ENCODE measurements around the gene PROK1. TPM values are rescaled to one million over a fixed set of nuclear protein-coding genes. Genes with fewer than 3 reads are reported as not detected.
"Not testable (repeated sequence)": the region's sequence is repeated elsewhere in the genome, so short reads cannot be mapped to it uniquely, and the experiment has no call there.

PROK1 gene
- total RNA-seq, 2 experiments from 2014 or later: not detected

DNA sequence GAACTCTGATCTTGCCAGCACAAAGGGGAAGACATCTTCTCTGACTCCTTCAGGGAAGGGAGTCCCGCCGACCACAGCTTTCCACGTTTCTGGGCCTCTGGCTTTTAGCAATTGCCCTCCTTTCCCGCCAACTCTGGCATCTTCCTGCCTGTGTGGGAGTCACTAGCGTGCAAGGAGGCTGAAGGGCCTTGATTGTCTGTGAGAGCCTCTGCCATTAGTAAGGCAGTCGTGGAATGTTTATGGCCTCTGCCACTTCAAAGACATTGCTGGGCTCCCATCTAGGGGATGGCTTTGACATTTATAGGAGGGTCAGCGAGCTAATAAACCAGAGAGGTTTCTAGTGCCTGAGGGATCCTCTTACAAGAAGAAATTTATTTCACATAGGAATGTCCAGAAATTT is 14.3 kb upstream of the PROK1 start:
- Mint-ChIP-seq H3K36me3 (ENCODE audit: low read depth) (no peaks in the 10 kb centered on the region), H3K4me3 (no peak overlapping the region), H3K27ac (no peak overlapping the region), H3K27me3 (peaks cover 21% of the 10 kb centered on the region), H3K4me1 (ENCODE audit: low read depth) (no peaks in the 10 kb centered on the region), H3K9me3 (no peaks in the 10 kb centered on the region)
- Histone ChIP-seq H3K4me1 (ENCODE audit: insufficient read depth, low read length) (no peaks in the 10 kb centered on the region), H3K36me3 (ENCODE audit: insufficient read depth, low read length) (no peaks in the 10 kb centered on the region), H3K27me3 (ENCODE audit: control insufficient read depth in 1 of 2, insufficient read depth in 2 of 2, low read length in 2 of 2) (peaks cover 0 to 3% of the 10 kb centered on the region in 2 experiments), H3K9me3 (ENCODE audit: control insufficient read depth in 1 of 2, insufficient read depth in 1 of 2, low read length in 2 of 2) (no peaks in the 10 kb centered on the region), H3K4me3 (ENCODE audit: low read length) (no peak overlapping the region), H3K27ac (ENCODE audit: low read depth in 1 of 2, low read length in 2 of 2) (no peak overlapping the region)
- intact Hi-C loops (cut with DNase I, micrococcal nuclease): no loop called here
- TF ChIP-seq, protein P1, sequence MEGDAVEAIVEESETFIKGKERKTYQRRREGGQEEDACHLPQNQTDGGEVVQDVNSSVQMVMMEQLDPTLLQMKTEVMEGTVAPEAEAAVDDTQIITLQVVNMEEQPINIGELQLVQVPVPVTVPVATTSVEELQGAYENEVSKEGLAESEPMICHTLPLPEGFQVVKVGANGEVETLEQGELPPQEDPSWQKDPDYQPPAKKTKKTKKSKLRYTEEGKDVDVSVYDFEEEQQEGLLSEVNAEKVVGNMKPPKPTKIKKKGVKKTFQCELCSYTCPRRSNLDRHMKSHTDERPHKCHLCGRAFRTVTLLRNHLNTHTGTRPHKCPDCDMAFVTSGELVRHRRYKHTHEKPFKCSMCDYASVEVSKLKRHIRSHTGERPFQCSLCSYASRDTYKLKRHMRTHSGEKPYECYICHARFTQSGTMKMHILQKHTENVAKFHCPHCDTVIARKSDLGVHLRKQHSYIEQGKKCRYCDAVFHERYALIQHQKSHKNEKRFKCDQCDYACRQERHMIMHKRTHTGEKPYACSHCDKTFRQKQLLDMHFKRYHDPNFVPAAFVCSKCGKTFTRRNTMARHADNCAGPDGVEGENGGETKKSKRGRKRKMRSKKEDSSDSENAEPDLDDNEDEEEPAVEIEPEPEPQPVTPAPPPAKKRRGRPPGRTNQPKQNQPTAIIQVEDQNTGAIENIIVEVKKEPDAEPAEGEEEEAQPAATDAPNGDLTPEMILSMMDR (IDR thresholded peaks at IDR 0.05): no peak
- no peak for ATAC-seq (ENCODE audit: poor library complexity)
- ChIA-PET POLR2A (no interaction called here), CTCF (no interaction called here)
- DNase-seq: no peak

DNA sequence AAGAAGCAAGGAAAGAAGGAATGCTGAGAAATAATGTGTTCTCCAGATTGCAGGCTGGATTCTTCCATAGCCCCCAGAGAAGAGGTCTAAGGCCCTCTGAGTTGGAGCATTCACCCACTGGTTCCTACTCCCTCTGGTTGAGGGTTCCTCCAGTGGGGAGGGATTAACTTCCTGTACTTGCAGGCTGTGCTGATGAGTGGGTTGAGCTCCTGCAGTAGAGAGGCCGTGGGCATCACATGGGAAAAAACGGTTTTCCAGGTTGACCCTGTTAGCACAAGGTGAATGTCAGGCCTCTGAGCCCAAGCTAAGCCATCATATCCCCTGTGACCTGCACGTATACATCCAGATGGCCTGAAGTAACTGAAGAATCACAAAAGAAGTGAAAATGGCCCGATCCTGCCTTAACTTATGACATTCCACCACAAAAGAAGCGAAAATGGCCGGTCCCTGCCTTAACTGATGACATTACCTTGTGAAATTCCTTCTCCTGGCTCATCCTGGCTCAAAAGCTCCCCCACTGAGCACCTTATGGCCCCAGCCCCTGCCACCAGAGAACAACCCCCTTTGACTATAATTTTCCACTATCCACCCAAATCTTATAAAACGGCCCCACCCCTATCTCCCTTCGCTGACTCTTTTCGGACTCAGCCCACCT is 13.2 kb upstream of the PROK1 start:
- H3K36me3 Mint-ChIP-seq (ENCODE audit: low read depth); ATAC-seq (ENCODE audit: poor library complexity); H3K4me3 Mint-ChIP-seq; H3K4me1 Mint-ChIP-seq (ENCODE audit: low read depth); H3K4me1 ChIP-seq (ENCODE audit: insufficient read depth, low read length); H3K9me3 Mint-ChIP-seq; intact Hi-C loops (cut with DNase I, micrococcal nuclease); H3K9me3 ChIP-seq (ENCODE audit: control insufficient read depth in 1 of 2, insufficient read depth in 1 of 2, low read length in 2 of 2); CTCF ChIA-PET; POLR2A ChIA-PET; H3K27me3 ChIP-seq (ENCODE audit: control insufficient read depth in 1 of 2, insufficient read depth in 2 of 2, low read length in 2 of 2); DNase-seq; H3K27ac ChIP-seq (ENCODE audit: low read depth in 1 of 2, low read length in 2 of 2); H3K36me3 ChIP-seq (ENCODE audit: insufficient read depth, low read length); H3K27ac Mint-ChIP-seq; H3K4me3 ChIP-seq (ENCODE audit: low read length): not testable (repeated sequence)
- H3K27me3 Mint-ChIP-seq: peaks cover 11% of the 10 kb centered on the region

GRCh38 chr1:110438893-110439292 is 12.1 kb upstream of the PROK1 start:
- no peaks in the 10 kb centered on the region for H3K9me3 Mint-ChIP-seq
- CTCF ChIA-PET: no interaction called here
- no peaks in the 10 kb centered on the region for H3K4me1 Mint-ChIP-seq (ENCODE audit: low read depth)
- POLR2A ChIA-PET: no interaction called here
- Histone ChIP-seq H3K9me3 (ENCODE audit: control insufficient read depth in 1 of 2, insufficient read depth in 1 of 2, low read length in 2 of 2) (no peaks in the 10 kb centered on the region), H3K4me1 (ENCODE audit: insufficient read depth, low read length) (no peaks in the 10 kb centered on the region), H3K27ac (ENCODE audit: low read depth in 1 of 2, low read length in 2 of 2) (no peak overlapping the region), H3K27me3 (ENCODE audit: control insufficient read depth in 1 of 2, insufficient read depth in 2 of 2, low read length in 2 of 2) (peaks cover 0 to 3% of the 10 kb centered on the region in 2 experiments), H3K4me3 (ENCODE audit: low read length) (no peak overlapping the region), H3K36me3 (ENCODE audit: insufficient read depth, low read length) (no peaks in the 10 kb centered on the region)
- H3K27ac Mint-ChIP-seq: no peak overlapping the region
- no peak for DNase-seq
- no peak for ATAC-seq (ENCODE audit: poor library complexity)
- H3K4me3 Mint-ChIP-seq: no peak overlapping the region
- peaks cover 6% of the 10 kb centered on the region for H3K27me3 Mint-ChIP-seq
- H3K36me3 Mint-ChIP-seq (ENCODE audit: low read depth): no peaks in the 10 kb centered on the region
- TF ChIP-seq, protein P1 (IDR thresholded peaks at IDR 0.05): no peak
- intact Hi-C loops (cut with DNase I, micrococcal nuclease): no loop called here

- H3K9me3 ChIP-seq (ENCODE audit: control insufficient read depth in 1 of 2, insufficient read depth in 1 of 2, low read length in 2 of 2); ATAC-seq (ENCODE audit: poor library complexity); H3K36me3 Mint-ChIP-seq (ENCODE audit: low read depth); H3K27me3 ChIP-seq (ENCODE audit: control insufficient read depth in 1 of 2, insufficient read depth in 2 of 2, low read length in 2 of 2); H3K9me3 Mint-ChIP-seq; H3K4me3 Mint-ChIP-seq; DNase-seq; CTCF ChIA-PET; POLR2A ChIA-PET; H3K4me1 Mint-ChIP-seq (ENCODE audit: low read depth); H3K27me3 Mint-ChIP-seq; H3K4me3 ChIP-seq (ENCODE audit: low read length); intact Hi-C loops (cut with DNase I, micrococcal nuclease); H3K36me3 ChIP-seq (ENCODE audit: insufficient read depth, low read length); H3K4me1 ChIP-seq (ENCODE audit: insufficient read depth, low read length); H3K27ac ChIP-seq (ENCODE audit: low read depth in 1 of 2, low read length in 2 of 2); H3K27ac Mint-ChIP-seq: not testable (repeated sequence)
These were observed 11.1 kb upstream of the PROK1 start for GRCh38 chr1:110439873-110440272.

Data from CD4-positive, alpha-beta T cell (primary cell).